Activated CD4-positive, CD25-positive, alpha-beta regulatory T cell (primary cell): ENCODE measurements around the gene TCF4.

Source experiments
- DNase-seq, 4 experiments: peaks; one replicate each; lab custom pipeline; 2025; lab: John Stamatoyannopoulos, UW

The TCF4 gene

GRCh38 chr18:55349685-55350084, 238.3 kb downstream of the TCF4 start:
- no peak for DNase-seq

- no peak for DNase-seq
These were observed 240.8 kb downstream of the TCF4 start for GRCh38 chr18:55346961-55347740.

GRCh38 chr18:55346387-55346786, 241.6 kb downstream of the TCF4 start:
- DNase-seq = no peak

GRCh38 chr18:55345103-55345950, 242.7 kb downstream of the TCF4 start:
- DNase-seq = no peak

GRCh38 chr18:55343396-55344073, 244.5 kb downstream of the TCF4 start:
- no peak for DNase-seq

GRCh38 chr18:55340998-55341397, 247.0 kb downstream of the TCF4 start:
- DNase-seq = no peak

GRCh38 chr18:55339990-55340389, 248.0 kb downstream of the TCF4 start:
- DNase-seq = no peak

- DNase-seq = no peak
These were observed 248.9 kb downstream of the TCF4 start for GRCh38 chr18:55338978-55339650.

GRCh38 chr18:55337908-55338521, 250.0 kb downstream of the TCF4 start:
- no peak for DNase-seq

GRCh38 chr18:55337138-55337537, 250.9 kb downstream of the TCF4 start:
- no peak for DNase-seq

GRCh38 chr18:55336438-55337100, 251.4 kb downstream of the TCF4 start:
- no peak for DNase-seq

GRCh38 chr18:55334875-55335274, 253.1 kb downstream of the TCF4 start:
- no peak for DNase-seq

GRCh38 chr18:55331301-55331700, 256.7 kb downstream of the TCF4 start:
- DNase-seq = no peak

GRCh38 chr18:55328301-55328700, 259.7 kb downstream of the TCF4 start:
- no peak for DNase-seq

GRCh38 chr18:55327454-55327853, 260.5 kb downstream of the TCF4 start:
- DNase-seq = no peak

- DNase-seq = no peak
These were observed 261.9 kb downstream of the TCF4 start for GRCh38 chr18:55326134-55326533.

- no peak for DNase-seq
These were observed 263.8 kb downstream of the TCF4 start for GRCh38 chr18:55324166-55324565.

GRCh38 chr18:55323051-55323994, 264.7 kb downstream of the TCF4 start:
- no peak for DNase-seq

- DNase-seq = no peak
These were observed 265.7 kb downstream of the TCF4 start for GRCh38 chr18:55322178-55322735.
